Measurements from ENCODE around the gene STARD5.

The STARD5 gene, protein sequence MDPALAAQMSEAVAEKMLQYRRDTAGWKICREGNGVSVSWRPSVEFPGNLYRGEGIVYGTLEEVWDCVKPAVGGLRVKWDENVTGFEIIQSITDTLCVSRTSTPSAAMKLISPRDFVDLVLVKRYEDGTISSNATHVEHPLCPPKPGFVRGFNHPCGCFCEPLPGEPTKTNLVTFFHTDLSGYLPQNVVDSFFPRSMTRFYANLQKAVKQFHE

DNA sequence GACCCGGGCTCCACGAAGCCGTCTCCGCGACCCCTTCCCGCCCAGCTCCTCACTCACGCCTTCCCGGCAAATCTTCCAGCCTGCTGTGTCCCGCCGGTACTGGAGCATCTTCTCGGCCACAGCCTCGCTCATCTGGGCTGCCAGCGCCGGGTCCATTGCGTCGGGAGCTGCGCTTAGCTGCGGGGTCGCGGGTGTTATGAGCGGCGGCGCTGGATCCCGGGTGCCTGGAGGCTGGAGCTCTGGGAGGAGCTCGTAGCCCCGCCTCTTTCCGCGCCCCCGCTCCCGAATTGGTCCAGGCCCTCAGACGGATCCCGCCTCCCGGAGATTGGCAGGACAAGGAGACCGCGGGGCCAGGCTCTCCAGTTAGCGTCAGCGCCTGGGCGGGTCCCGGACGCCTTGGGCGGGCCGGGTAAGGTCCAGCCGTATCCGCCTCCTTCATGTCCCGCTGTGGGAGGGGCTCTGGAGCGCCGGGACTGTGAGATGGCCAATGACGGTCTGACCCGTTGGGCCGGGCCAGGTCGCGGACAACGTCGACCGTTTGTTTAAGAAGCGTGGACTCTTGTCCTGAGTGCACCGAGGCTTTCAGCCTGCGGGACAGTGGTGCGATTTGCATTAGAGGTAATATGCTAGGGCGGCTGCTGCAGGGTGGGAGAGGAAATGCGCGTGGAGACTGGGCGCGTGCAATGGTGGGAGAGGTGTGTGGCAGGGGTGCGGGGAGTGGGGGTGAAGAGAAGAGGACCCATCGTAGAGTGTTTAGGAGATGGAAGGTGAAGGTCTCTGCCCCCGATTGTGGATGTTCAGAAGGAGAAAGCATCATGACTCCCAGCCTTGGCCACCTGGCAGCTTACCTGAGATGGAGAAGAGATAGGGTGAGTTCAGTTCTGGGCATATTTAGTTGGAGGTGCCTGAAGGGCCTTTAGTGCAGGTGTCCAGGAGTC, at the start of gene STARD5:
Gene STARD5 (minus strand): TSS at position 198 of the 938 bp plus-strand sequence. CDS start 42 bp downstream, at position 156.
- DNase-seq (ENCODE audit: low spot score): peak; percentile 93
- TF ChIP-seq, protein P1, sequence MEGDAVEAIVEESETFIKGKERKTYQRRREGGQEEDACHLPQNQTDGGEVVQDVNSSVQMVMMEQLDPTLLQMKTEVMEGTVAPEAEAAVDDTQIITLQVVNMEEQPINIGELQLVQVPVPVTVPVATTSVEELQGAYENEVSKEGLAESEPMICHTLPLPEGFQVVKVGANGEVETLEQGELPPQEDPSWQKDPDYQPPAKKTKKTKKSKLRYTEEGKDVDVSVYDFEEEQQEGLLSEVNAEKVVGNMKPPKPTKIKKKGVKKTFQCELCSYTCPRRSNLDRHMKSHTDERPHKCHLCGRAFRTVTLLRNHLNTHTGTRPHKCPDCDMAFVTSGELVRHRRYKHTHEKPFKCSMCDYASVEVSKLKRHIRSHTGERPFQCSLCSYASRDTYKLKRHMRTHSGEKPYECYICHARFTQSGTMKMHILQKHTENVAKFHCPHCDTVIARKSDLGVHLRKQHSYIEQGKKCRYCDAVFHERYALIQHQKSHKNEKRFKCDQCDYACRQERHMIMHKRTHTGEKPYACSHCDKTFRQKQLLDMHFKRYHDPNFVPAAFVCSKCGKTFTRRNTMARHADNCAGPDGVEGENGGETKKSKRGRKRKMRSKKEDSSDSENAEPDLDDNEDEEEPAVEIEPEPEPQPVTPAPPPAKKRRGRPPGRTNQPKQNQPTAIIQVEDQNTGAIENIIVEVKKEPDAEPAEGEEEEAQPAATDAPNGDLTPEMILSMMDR (IDR thresholded peaks at IDR 0.05; ENCODE audit: extremely low read depth, missing control alignments): no peak

DNA sequence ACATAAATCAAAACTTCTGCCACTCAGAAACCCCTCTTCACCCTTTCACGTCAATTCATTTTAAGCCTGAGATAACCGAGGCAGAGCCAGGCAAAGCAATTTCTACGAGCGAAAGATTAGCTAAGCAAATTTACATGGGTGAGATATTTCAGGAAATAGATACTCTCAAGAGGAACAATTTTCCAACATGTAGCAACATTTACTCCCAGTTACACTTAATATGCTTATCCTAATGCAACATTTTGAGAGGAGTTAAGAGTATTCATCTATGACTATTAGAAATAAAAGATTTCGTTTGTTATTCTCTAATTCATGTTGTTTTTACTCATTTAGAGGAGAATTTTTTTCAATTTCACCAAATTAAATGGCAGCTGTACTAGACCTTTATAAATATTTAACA, 49.2 kb upstream of the STARD5 start:
- TF ChIP-seq, protein P1 (IDR thresholded peaks at IDR 0.05; ENCODE audit: extremely low read depth, missing control alignments): no peak
- no peak for DNase-seq (ENCODE audit: low spot score)

DNA sequence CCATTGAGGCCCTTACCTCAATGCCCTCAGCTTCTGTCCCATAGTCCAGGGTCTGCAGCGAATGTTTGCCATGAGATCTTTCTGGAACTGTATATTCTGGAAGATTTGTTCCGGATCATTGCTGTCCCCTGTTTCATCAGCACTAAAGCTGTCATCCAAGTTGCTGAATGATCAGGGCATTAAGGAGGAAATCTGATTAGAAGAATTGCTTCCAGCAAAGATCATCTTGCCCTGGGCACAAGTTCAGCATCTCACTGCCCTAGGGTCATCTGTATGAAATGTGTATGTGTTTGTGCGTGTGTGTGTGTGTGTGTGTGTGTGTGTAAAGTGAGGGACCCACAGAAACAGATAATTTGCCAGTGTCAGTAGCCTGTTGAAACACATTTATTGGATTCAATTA, 48.6 kb upstream of the STARD5 start:
- TF ChIP-seq, protein P1 (IDR thresholded peaks at IDR 0.05; ENCODE audit: extremely low read depth, missing control alignments): no peak
- no peak for DNase-seq (ENCODE audit: low spot score)

DNA sequence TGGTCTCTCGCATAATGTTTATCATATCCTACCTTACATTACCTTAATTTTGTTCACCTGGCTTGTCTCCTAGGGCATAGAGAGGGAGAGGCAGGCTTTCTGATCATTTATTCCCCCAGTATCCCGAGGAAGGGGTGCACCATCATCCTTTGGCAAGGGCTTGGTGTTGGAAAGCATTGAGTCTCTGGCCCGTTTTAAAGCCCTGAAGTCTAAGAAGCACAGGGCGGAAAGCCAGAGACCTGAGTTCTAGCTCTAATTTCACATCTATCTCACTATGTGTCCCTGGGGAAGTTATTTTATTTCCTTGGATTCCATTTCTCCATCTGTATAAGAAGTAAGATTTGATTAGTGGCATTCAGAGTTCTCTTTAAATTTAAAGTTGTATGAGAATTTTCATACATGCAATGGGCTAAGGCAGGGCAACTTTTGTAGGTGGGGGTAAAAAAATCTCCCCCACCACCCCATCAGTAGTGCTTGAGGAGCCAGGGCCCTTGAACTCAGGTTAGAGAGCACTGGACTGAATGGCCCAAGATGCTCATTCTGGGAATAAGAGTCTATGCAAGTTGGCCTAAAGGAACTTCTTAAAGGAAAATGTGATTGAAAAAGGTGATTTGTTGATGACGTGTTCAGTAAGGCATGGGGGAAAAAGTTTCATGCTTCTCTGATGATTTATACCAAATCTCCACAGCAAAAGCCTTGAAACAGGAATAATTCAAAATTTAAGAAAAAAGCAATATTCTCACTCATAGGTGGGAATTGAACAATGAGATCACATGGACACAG, 40.0 kb upstream of the STARD5 start:
- TF ChIP-seq, protein P1 (IDR thresholded peaks at IDR 0.05; ENCODE audit: extremely low read depth, missing control alignments): no peak
- no peak for DNase-seq (ENCODE audit: low spot score)

DNA sequence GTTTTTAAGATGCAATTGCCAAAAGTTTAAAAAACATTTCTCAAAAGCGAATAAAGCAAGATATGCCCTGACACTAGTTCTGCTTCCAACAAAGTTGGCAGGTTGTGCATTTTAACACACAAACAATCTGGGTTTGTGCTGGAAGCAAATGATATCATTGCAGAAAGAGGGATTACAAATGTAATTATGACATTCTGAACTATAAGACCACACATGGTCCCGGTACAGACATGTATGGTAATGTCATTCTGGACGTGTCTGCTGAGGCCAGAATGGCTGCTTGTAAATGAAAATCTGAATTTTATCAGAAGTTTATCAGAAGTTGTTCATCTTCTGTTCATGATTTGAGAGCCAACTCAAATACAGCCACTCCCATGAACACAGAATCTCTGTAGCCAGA, 39.3 kb upstream of the STARD5 start:
- no peak for DNase-seq (ENCODE audit: low spot score)
- TF ChIP-seq, protein P1 (IDR thresholded peaks at IDR 0.05; ENCODE audit: extremely low read depth, missing control alignments): no peak

DNA sequence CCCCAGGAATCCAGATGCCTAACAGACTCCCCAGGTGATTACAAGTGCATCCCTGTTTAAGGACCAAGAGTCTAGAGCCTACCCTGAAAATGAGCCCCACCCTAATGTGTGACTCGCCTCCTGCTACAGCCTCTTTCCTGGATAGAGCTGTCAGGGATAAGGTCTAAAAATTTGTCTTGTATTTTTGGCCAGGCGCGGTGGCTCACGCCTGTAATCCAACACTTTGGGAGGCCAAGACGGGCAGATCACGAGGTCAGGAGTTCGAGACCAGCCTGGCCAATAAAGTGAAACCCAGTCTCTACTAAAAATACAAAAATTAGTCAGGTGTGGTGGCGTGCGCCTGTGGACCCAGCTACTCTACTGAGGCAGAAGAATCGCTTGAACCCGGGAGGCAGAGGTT, 38.8 kb upstream of the STARD5 start:
- TF ChIP-seq, protein P1 (IDR thresholded peaks at IDR 0.05; ENCODE audit: extremely low read depth, missing control alignments): no peak
- no peak for DNase-seq (ENCODE audit: low spot score)
